Measurements from ENCODE around the gene NR5A2. TPM values are rescaled to one million over a fixed set of nuclear protein-coding genes. Genes with fewer than 3 reads are reported as not detected.
A peak's percentile ranks its signal among the peaks of the same experiment; 100 is the strongest.

The NR5A2 gene
- polyA plus RNA-seq, 2 donors = 0.31 to 0.37 TPM

GRCh38 chr1:200035397-200035955 lies 8.0 kb downstream of the NR5A2 start:
- no peaks in the 10 kb centered on the region for H3K36me3 ChIP-seq (ENCODE audit: control insufficient read depth in 2 of 2, insufficient read depth in 2 of 2, low read length in 1 of 2)
- peaks cover 6 to 9% of the 10 kb centered on the region in 2 donors for H3K4me1 ChIP-seq (ENCODE audit: control insufficient read depth in 2 of 2, insufficient read depth in 2 of 2, low read length in 1 of 2)
- no peaks in the 10 kb centered on the region for H3K9me3 ChIP-seq (ENCODE audit: control insufficient read depth in 2 of 2, insufficient read depth in 1 of 2, low read depth in 1 of 2, low read length in 1 of 2)
- 6 to 14% methylated on average over 36 of the region's 36 CpGs for WGBS, 2 donors
- H3K27ac ChIP-seq (ENCODE audit: low read depth in 2 of 2, low read length in 1 of 2) = no peak overlapping the region
- H3K4me3 ChIP-seq (ENCODE audit: low read depth in 1 of 2, low read length in 2 of 2) = no peak overlapping the region
- peaks cover 10 to 33% of the 10 kb centered on the region in 2 donors for H3K27me3 ChIP-seq (ENCODE audit: control insufficient read depth in 1 of 2, insufficient read depth in 2 of 2, low read length in 2 of 2)

DNA sequence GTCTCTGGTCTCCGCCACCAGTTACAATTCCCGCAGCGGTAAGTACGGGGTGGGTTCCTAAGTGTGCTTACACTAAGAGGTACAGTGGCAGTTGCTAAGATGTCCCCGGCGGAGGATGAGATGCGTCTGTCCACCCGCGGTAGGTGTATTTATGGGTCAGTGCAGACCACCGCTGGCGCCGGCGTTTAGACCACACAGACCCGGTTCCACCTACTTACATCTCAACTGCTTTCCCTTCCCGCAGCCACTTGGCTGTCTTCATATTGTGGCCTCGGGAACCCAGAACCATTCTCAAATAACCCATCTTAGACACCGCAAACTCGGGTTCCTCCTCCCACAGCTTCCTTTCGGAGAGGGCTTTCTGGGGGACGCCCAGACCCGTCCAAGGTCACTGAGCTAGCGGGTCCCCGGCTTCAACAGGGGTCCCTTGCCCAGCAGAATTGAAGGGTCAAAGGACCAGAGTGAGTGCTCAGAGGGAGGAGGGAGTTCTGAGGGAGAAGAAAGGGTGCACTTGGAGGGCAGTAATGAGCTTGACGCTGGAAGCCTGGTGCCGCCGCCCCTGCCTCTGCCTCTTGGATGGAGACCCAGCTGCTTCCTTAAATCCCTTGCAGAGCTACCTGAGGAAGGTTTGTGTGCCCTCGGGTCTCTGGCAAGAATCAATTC lies 8.6 kb downstream of the NR5A2 start:
- Histone ChIP-seq H3K27ac (ENCODE audit: low read depth in 2 of 2, low read length in 1 of 2) (no peak overlapping the region), H3K9me3 (ENCODE audit: control insufficient read depth in 2 of 2, insufficient read depth in 1 of 2, low read depth in 1 of 2, low read length in 1 of 2) (no peaks in the 10 kb centered on the region), H3K4me3 (ENCODE audit: low read depth in 1 of 2, low read length in 2 of 2) (no peak overlapping the region), H3K27me3 (ENCODE audit: control insufficient read depth in 1 of 2, insufficient read depth in 2 of 2, low read length in 2 of 2) (peaks cover 12 to 39% of the 10 kb centered on the region in 2 donors), H3K4me1 (ENCODE audit: control insufficient read depth in 2 of 2, insufficient read depth in 2 of 2, low read length in 1 of 2) (peaks cover 6 to 9% of the 10 kb centered on the region in 2 donors), H3K36me3 (ENCODE audit: control insufficient read depth in 2 of 2, insufficient read depth in 2 of 2, low read length in 1 of 2) (no peaks in the 10 kb centered on the region)
- WGBS, 2 donors = 16 to 25% methylated on average over 27 of the region's 27 CpGs

DNA sequence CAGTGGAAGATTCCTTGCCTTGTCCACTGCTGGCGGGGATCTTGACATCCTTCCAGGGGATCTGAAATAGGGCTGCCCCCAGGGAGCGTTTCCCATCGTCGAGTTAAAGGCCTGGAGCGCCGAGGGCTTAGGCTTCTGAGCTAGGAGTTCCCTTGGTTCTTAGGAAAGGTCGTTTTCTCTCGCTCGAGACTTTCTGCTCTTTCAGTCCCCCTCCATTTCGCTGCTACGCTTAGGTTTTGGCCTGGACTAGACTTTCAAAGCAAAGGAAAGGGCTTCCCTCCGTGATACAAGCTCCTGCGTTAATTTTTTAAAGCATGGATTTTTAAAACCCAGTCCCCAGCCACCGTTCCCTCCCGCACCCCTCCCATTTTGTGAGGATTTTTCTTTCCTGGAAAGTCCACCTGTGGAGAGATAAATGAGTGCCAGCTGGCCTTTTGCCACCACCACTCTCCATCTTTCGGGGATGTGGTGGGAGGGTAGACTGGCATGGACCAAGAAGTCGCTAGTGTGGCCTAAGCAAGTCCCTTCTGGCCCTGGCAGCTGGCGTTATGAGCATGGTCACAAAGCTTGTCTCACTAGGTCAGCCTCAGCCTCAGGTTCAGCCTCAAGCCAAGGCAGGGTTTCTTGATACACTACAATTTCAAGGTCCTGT lies 9.2 kb downstream of the NR5A2 start:
- Histone ChIP-seq H3K4me1 (ENCODE audit: control insufficient read depth in 2 of 2, insufficient read depth in 2 of 2, low read length in 1 of 2) (peaks cover 6 to 9% of the 10 kb centered on the region in 2 donors), H3K27me3 (ENCODE audit: control insufficient read depth in 1 of 2, insufficient read depth in 2 of 2, low read length in 2 of 2) (peaks cover 12 to 43% of the 10 kb centered on the region in 2 donors), H3K4me3 (ENCODE audit: low read depth in 1 of 2, low read length in 2 of 2) (no peak overlapping the region), H3K9me3 (ENCODE audit: control insufficient read depth in 2 of 2, insufficient read depth in 1 of 2, low read depth in 1 of 2, low read length in 1 of 2) (no peaks in the 10 kb centered on the region), H3K27ac (ENCODE audit: low read depth in 2 of 2, low read length in 1 of 2) (no peak overlapping the region), H3K36me3 (ENCODE audit: control insufficient read depth in 2 of 2, insufficient read depth in 2 of 2, low read length in 1 of 2) (no peaks in the 10 kb centered on the region)
- WGBS, 2 donors = 21 to 35% methylated on average over 18 of the region's 18 CpGs

- 52 to 70% methylated on average over 2 of the region's 2 CpGs for WGBS, 2 donors
- Histone ChIP-seq H3K36me3 (ENCODE audit: control insufficient read depth in 2 of 2, insufficient read depth in 2 of 2, low read length in 1 of 2) (no peaks in the 10 kb centered on the region), H3K27ac (ENCODE audit: low read depth in 2 of 2, low read length in 1 of 2) (no peak overlapping the region), H3K4me1 (ENCODE audit: control insufficient read depth in 2 of 2, insufficient read depth in 2 of 2, low read length in 1 of 2) (peaks cover 6 to 9% of the 10 kb centered on the region in 2 donors), H3K27me3 (ENCODE audit: control insufficient read depth in 1 of 2, insufficient read depth in 2 of 2, low read length in 2 of 2) (peaks cover 15 to 40% of the 10 kb centered on the region in 2 donors), H3K9me3 (ENCODE audit: control insufficient read depth in 2 of 2, insufficient read depth in 1 of 2, low read depth in 1 of 2, low read length in 1 of 2) (no peaks in the 10 kb centered on the region), H3K4me3 (ENCODE audit: low read depth in 1 of 2, low read length in 2 of 2) (no peak overlapping the region)
Measured at GRCh38 chr1:200037501-200037900, 10.0 kb downstream of the NR5A2 start.

GRCh38 chr1:200037904-200038303 lies 10.4 kb downstream of the NR5A2 start:
- H3K4me3 ChIP-seq (ENCODE audit: low read depth in 1 of 2, low read length in 2 of 2) = no peak overlapping the region

GRCh38 chr1:200038325-200038980 lies 10.9 kb downstream of the NR5A2 start:
- Histone ChIP-seq H3K36me3 (ENCODE audit: control insufficient read depth in 2 of 2, insufficient read depth in 2 of 2, low read length in 1 of 2) (no peaks in the 10 kb centered on the region), H3K4me1 (ENCODE audit: control insufficient read depth in 2 of 2, insufficient read depth in 2 of 2, low read length in 1 of 2) (peaks cover 6 to 9% of the 10 kb centered on the region in 2 donors), H3K27me3 (ENCODE audit: control insufficient read depth in 1 of 2, insufficient read depth in 2 of 2, low read length in 2 of 2) (peaks cover 15 to 40% of the 10 kb centered on the region in 2 donors), H3K9me3 (ENCODE audit: control insufficient read depth in 2 of 2, insufficient read depth in 1 of 2, low read depth in 1 of 2, low read length in 1 of 2) (no peaks in the 10 kb centered on the region), H3K4me3 (ENCODE audit: low read depth in 1 of 2, low read length in 2 of 2) (peak overlapping the region; percentile 35 to 44), H3K27ac (ENCODE audit: low read depth in 2 of 2, low read length in 1 of 2) (no peak overlapping the region)
- 14 to 26% methylated on average over 31 to 32 of the region's 32 CpGs for WGBS, 2 donors

More at GRCh38 chr1:200037904-200038303, 10.4 kb downstream of the NR5A2 start:
- Histone ChIP-seq H3K4me1 (ENCODE audit: control insufficient read depth in 2 of 2, insufficient read depth in 2 of 2, low read length in 1 of 2) (peaks cover 6 to 9% of the 10 kb centered on the region in 2 donors), H3K9me3 (ENCODE audit: control insufficient read depth in 2 of 2, insufficient read depth in 1 of 2, low read depth in 1 of 2, low read length in 1 of 2) (no peaks in the 10 kb centered on the region), H3K36me3 (ENCODE audit: control insufficient read depth in 2 of 2, insufficient read depth in 2 of 2, low read length in 1 of 2) (no peaks in the 10 kb centered on the region), H3K27me3 (ENCODE audit: control insufficient read depth in 1 of 2, insufficient read depth in 2 of 2, low read length in 2 of 2) (peaks cover 15 to 40% of the 10 kb centered on the region in 2 donors), H3K27ac (ENCODE audit: low read depth in 2 of 2, low read length in 1 of 2) (no peak overlapping the region)
- WGBS, 2 donors = 41 to 64% methylated on average over 8 of the region's 8 CpGs

- no peak overlapping the region for H3K27ac ChIP-seq (ENCODE audit: low read depth in 2 of 2, low read length in 1 of 2)
- peaks cover 15 to 37% of the 10 kb centered on the region in 2 donors for H3K27me3 ChIP-seq (ENCODE audit: control insufficient read depth in 1 of 2, insufficient read depth in 2 of 2, low read length in 2 of 2)
- peaks cover 6 to 9% of the 10 kb centered on the region in 2 donors for H3K4me1 ChIP-seq (ENCODE audit: control insufficient read depth in 2 of 2, insufficient read depth in 2 of 2, low read length in 1 of 2)
Measured at GRCh38 chr1:200038981-200039848, 11.7 kb downstream of the NR5A2 start.

GRCh38 chr1:200039849-200040474 lies 12.5 kb downstream of the NR5A2 start:
- peaks cover 15 to 37% of the 10 kb centered on the region in 2 donors for H3K27me3 ChIP-seq (ENCODE audit: control insufficient read depth in 1 of 2, insufficient read depth in 2 of 2, low read length in 2 of 2)
- peaks cover 6 to 9% of the 10 kb centered on the region in 2 donors for H3K4me1 ChIP-seq (ENCODE audit: control insufficient read depth in 2 of 2, insufficient read depth in 2 of 2, low read length in 1 of 2)
- 2 to 3% methylated on average over 26 of the region's 26 CpGs for WGBS, 2 donors
- peak overlapping the region in 1 of 2 donors; percentile 12 for H3K27ac ChIP-seq (ENCODE audit: low read depth in 2 of 2, low read length in 1 of 2)
- peak overlapping the region in 1 of 2 donors; percentile 44 for H3K4me3 ChIP-seq (ENCODE audit: low read depth in 1 of 2, low read length in 2 of 2)
- H3K9me3 ChIP-seq (ENCODE audit: control insufficient read depth in 2 of 2, insufficient read depth in 1 of 2, low read depth in 1 of 2, low read length in 1 of 2) = no peaks in the 10 kb centered on the region
- H3K36me3 ChIP-seq (ENCODE audit: control insufficient read depth in 2 of 2, insufficient read depth in 2 of 2, low read length in 1 of 2) = no peaks in the 10 kb centered on the region

More at GRCh38 chr1:200038981-200039848, 11.7 kb downstream of the NR5A2 start:
- 1% methylated on average over 72 to 79 of the region's 79 CpGs for WGBS, 2 donors
- Histone ChIP-seq H3K4me3 (ENCODE audit: low read depth in 1 of 2, low read length in 2 of 2) (peak overlapping the region; percentile 35 to 44), H3K36me3 (ENCODE audit: control insufficient read depth in 2 of 2, insufficient read depth in 2 of 2, low read length in 1 of 2) (no peaks in the 10 kb centered on the region), H3K9me3 (ENCODE audit: control insufficient read depth in 2 of 2, insufficient read depth in 1 of 2, low read depth in 1 of 2, low read length in 1 of 2) (no peaks in the 10 kb centered on the region)

All from esophagus (tissue), 2 donors.